ENCODE results near the gene ADAMTS5. TPM values are rescaled to one million over a fixed set of nuclear protein-coding genes. Genes with fewer than 3 reads are reported as not detected.

ADAMTS5 gene
- total RNA-seq, 4 donors from 2014 or later, result 7.8 to 9.3 (median 8.7) TPM

- WGBS, 2 donors, result 75 to 87% methylated on average over 5 of the region's 5 CpGs
- H3K4me3 ChIP-seq (ENCODE audit: low read depth, poor library complexity, severe bottlenecking), result no peak overlapping the region
- TF ChIP-seq CTCF (IDR thresholded peaks at IDR 0.05), result no peak
- TF ChIP-seq POLR2A (IDR thresholded peaks at IDR 0.05), result no peak
- DNase-seq (ENCODE audit: low spot score in 2 of 2), result no peak
- intact Hi-C loops (cut with DNase I; ENCODE audit: low total_unique reads), result no loop called here
Observed at GRCh38 chr21:26936641-26937040, 30.2 kb downstream of the ADAMTS5 start.

GRCh38 chr21:26935977-26936376 is 30.9 kb downstream of the ADAMTS5 start:
- no peak for TF ChIP-seq POLR2A (IDR thresholded peaks at IDR 0.05)
- TF ChIP-seq CTCF (IDR thresholded peaks at IDR 0.05), result no peak
- intact Hi-C loops (cut with DNase I; ENCODE audit: low total_unique reads), result no loop called here
- H3K4me3 ChIP-seq (ENCODE audit: low read depth, poor library complexity, severe bottlenecking), result no peak overlapping the region
- no peak for DNase-seq (ENCODE audit: low spot score in 2 of 2)

GRCh38 chr21:26934383-26934782 is 32.5 kb downstream of the ADAMTS5 start:
- intact Hi-C loops (cut with DNase I; ENCODE audit: low total_unique reads), result no loop called here
- TF ChIP-seq POLR2A (IDR thresholded peaks at IDR 0.05) (no peak), CTCF (IDR thresholded peaks at IDR 0.05) (no peak)
- WGBS, 2 donors, result 89 to 97% methylated on average over 11 of the region's 11 CpGs
- H3K4me3 ChIP-seq (ENCODE audit: low read depth, poor library complexity, severe bottlenecking), result no peak overlapping the region
- no peak for DNase-seq (ENCODE audit: low spot score in 2 of 2)

GRCh38 chr21:26933448-26933847 is 33.4 kb downstream of the ADAMTS5 start:
- TF ChIP-seq POLR2A (IDR thresholded peaks at IDR 0.05) (no peak), CTCF (IDR thresholded peaks at IDR 0.05) (no peak)
- no peak for DNase-seq (ENCODE audit: low spot score in 2 of 2)
- WGBS, 2 donors, result 32 to 37% methylated on average over 4 of the region's 4 CpGs

GRCh38 chr21:26925636-26926035 is 41.3 kb downstream of the ADAMTS5 start:
- 66 to 69% methylated on average over 4 of the region's 4 CpGs for WGBS, 2 donors

More at GRCh38 chr21:26933448-26933847, 33.4 kb downstream of the ADAMTS5 start:
- intact Hi-C loops (cut with DNase I; ENCODE audit: low total_unique reads), result no loop called here
- H3K4me3 ChIP-seq (ENCODE audit: low read depth, poor library complexity, severe bottlenecking), result no peak overlapping the region

More at GRCh38 chr21:26925636-26926035, 41.3 kb downstream of the ADAMTS5 start:
- no peak for DNase-seq (ENCODE audit: low spot score in 2 of 2)
- intact Hi-C loops (cut with DNase I; ENCODE audit: low total_unique reads), result no loop called here
- TF ChIP-seq CTCF (IDR thresholded peaks at IDR 0.05) (no peak), POLR2A (IDR thresholded peaks at IDR 0.05) (no peak)
- no peak overlapping the region for H3K4me3 ChIP-seq (ENCODE audit: low read depth, poor library complexity, severe bottlenecking)
